Activated CD8-positive, alpha-beta memory T cell treated with anti-CD3 and anti-CD28 coated beads, Interleukin-2, amount 50 U/mL, for 1 hour (primary cell): ENCODE data around the gene SYT6.
"Not testable (repeated sequence)": the region's sequence is repeated elsewhere in the genome, so short reads cannot be mapped to it uniquely, and the experiment has no call there.

Experiments used
- DNase-seq: peaks from one replicate; pipeline ENCODE4 v3.0.0-alpha.2; 2020; ENCODE audit errors: extremely low read depth

SYT6 gene

GRCh38 chr1:114075105-114075504 is 78.6 kb downstream of the SYT6 start:
- DNase-seq, result no peak

- DNase-seq, result no peak
Observed at GRCh38 chr1:114072246-114072645, 81.4 kb downstream of the SYT6 start.

- DNase-seq, result not testable (repeated sequence)
Observed at GRCh38 chr1:114069762-114070161, 83.9 kb downstream of the SYT6 start.

GRCh38 chr1:114068684-114069083 is 85.0 kb downstream of the SYT6 start:
- not testable (repeated sequence) for DNase-seq

- DNase-seq, result not testable (repeated sequence)
Observed at GRCh38 chr1:114065671-114066070, 88.0 kb downstream of the SYT6 start.

- DNase-seq, result no peak
Observed at GRCh38 chr1:114063544-114063943, 90.1 kb downstream of the SYT6 start.

- no peak for DNase-seq
Observed at GRCh38 chr1:114062477-114063099, 91.1 kb downstream of the SYT6 start.

- no peak for DNase-seq
Observed at GRCh38 chr1:114061121-114061830, 92.4 kb downstream of the SYT6 start.

- not testable (repeated sequence) for DNase-seq
Observed at GRCh38 chr1:114058236-114058635, 95.4 kb downstream of the SYT6 start.

- DNase-seq, result no peak
Observed at GRCh38 chr1:114054148-114054547, 99.5 kb downstream of the SYT6 start.

GRCh38 chr1:114048232-114048631 is 105.4 kb downstream of the SYT6 start:
- DNase-seq, result no peak

- no peak for DNase-seq
Observed at GRCh38 chr1:114043548-114043947, 110.1 kb downstream of the SYT6 start.

- no peak for DNase-seq
Observed at GRCh38 chr1:114043054-114043453, 110.6 kb downstream of the SYT6 start.

GRCh38 chr1:114040273-114041015 is 113.2 kb downstream of the SYT6 start:
- DNase-seq, result no peak
